Vagina (tissue), 2 donors: ENCODE results near the gene PSMB3.

Source experiments
- POLR2A ChIP-seq, 2 donors: fragments of 450-650 bp; IDR thresholded peaks; one replicate each; pipeline ENCODE4 v1.6.1; 2017; ENCODE audit warnings: antibody characterized with exemption in 2 of 2, mild to moderate bottlenecking in 2 of 2, moderate library complexity in 2 of 2
- TF ChIP-seq, protein P1 (sequence below), 3 experiments: fragments of 450-650 bp in 2 of 3; fragments of 200-600 bp in 1 of 3; sonication (generic) in 1 of 3; IDR thresholded peaks; one replicate each; pipeline ENCODE4 v1.5.1; 2017 to 2019; ENCODE audit warnings: antibody characterized with exemption in 3 of 3, mild to moderate bottlenecking in 2 of 3, moderate library complexity in 2 of 3

GRCh38 chr17:38750044-38750311 lies 2.6 kb upstream of the PSMB3 start:
- TF ChIP-seq, protein P1, sequence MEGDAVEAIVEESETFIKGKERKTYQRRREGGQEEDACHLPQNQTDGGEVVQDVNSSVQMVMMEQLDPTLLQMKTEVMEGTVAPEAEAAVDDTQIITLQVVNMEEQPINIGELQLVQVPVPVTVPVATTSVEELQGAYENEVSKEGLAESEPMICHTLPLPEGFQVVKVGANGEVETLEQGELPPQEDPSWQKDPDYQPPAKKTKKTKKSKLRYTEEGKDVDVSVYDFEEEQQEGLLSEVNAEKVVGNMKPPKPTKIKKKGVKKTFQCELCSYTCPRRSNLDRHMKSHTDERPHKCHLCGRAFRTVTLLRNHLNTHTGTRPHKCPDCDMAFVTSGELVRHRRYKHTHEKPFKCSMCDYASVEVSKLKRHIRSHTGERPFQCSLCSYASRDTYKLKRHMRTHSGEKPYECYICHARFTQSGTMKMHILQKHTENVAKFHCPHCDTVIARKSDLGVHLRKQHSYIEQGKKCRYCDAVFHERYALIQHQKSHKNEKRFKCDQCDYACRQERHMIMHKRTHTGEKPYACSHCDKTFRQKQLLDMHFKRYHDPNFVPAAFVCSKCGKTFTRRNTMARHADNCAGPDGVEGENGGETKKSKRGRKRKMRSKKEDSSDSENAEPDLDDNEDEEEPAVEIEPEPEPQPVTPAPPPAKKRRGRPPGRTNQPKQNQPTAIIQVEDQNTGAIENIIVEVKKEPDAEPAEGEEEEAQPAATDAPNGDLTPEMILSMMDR (IDR thresholded peaks at IDR 0.05) = no peak
- TF ChIP-seq POLR2A (IDR thresholded peaks at IDR 0.05) = no peak
